Activated CD8-positive, alpha-beta memory T cell treated with anti-CD3 and anti-CD28 coated beads for 36 hours (primary cell): ENCODE measurements around the gene ERC2. TPM values are rescaled to one million over a fixed set of nuclear protein-coding genes. Genes with fewer than 3 reads are reported as not detected.

Experiments used
- CTCF ChIA-PET: fragments of 350-600 bp; sonication (Branson Sonifier 250); formaldehyde crosslinking; loops from one replicate; lab custom pipeline; 2021; ENCODE audit warnings: antibody characterized with exemption; lab: Charles Lee
- POLR2A ChIA-PET: fragments of 350-600 bp; sonication (Branson Sonifier 250); formaldehyde crosslinking; loops from one replicate; lab custom pipeline; 2021; ENCODE audit warnings: antibody characterized with exemption; lab: Charles Lee
- total RNA-seq, 2 experiments: library from RNA; stranded (reverse); gene quantifications; one replicate each; pipeline ENCODE4 v1.2.3, GENCODE V29; 2021

The ERC2 gene
- total RNA-seq, 2 experiments from 2014 or later: not detected

GRCh38 chr3:56147354-56147753, 320.9 kb downstream of the ERC2 start:
- CTCF ChIA-PET: no interaction called here
- POLR2A ChIA-PET: no interaction called here

GRCh38 chr3:56145410-56145809, 322.9 kb downstream of the ERC2 start:
- POLR2A ChIA-PET: no interaction called here
- CTCF ChIA-PET: no interaction called here

- ChIA-PET CTCF (no interaction called here), POLR2A (no interaction called here)
Observed at GRCh38 chr3:56144805-56145204, 323.5 kb downstream of the ERC2 start.

GRCh38 chr3:56137415-56137814, 330.9 kb downstream of the ERC2 start:
- CTCF ChIA-PET: no interaction called here
- POLR2A ChIA-PET: no interaction called here

DNA sequence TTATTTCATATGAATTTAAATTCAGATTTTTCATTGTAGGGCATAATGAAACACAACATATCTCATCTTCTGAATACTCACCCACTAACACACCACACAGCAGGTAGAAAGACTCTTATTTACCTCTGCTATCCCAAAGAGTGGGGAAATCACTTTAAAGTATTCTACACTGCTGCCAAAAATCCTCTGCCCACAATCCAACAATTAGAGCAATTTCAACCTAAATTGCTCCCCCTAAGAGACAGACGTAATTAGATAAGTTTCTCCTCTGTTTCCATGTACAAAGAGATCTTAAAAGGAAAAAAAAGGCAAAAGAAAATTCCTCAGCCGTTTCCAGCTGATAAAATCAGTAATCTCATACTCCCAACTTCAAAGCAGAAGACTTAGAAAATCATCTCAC, 331.8 kb downstream of the ERC2 start:
- ChIA-PET POLR2A (no interaction called here), CTCF (no interaction called here)

GRCh38 chr3:56135941-56136340, 332.3 kb downstream of the ERC2 start:
- ChIA-PET POLR2A (no interaction called here), CTCF (no interaction called here)

- ChIA-PET CTCF (no interaction called here), POLR2A (no interaction called here)
Observed at GRCh38 chr3:56133423-56133822, 334.8 kb downstream of the ERC2 start.

DNA sequence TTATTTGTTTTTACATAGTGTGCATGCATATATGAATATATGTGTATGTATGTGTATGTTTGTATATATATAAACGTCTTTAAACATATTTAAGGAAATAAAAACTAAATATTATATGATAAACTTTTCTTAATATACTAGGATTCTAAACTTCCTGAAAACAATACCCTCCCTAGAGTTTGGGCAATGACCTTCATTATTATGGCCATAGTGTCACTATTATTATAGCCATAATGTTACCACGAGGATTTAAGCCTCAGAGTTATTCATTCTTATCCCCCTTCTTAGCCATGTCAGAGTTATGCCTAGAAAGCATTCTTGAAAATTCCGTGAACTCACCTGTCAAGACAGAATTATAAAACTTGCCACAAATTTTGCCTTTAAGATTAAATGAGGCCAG, 335.5 kb downstream of the ERC2 start:
- POLR2A ChIA-PET: no interaction called here
- CTCF ChIA-PET: no interaction called here

GRCh38 chr3:56131974-56132590, 336.2 kb downstream of the ERC2 start:
- CTCF ChIA-PET: no interaction called here

DNA sequence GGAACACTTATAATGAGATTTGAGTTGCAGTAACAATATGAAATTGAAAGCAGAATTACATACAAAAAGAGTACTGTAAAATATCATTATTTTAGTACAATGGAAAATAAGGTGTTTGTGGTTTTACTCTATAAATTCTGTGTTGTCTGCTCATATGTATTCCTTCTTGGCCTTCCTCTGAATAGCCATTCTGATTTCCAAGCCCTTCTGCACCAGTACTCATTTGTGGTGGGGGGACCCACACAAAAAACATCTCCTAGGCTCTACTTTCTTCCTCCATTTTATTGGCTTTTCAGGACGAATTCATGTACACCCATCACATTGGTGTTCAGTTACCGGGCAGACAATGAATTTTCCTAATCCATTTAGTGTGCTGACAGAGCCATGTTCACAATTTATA, 338.2 kb downstream of the ERC2 start:
- ChIA-PET CTCF (no interaction called here), POLR2A (no interaction called here)

More at GRCh38 chr3:56131974-56132590, 336.2 kb downstream of the ERC2 start:
- POLR2A ChIA-PET: no interaction called here

- CTCF ChIA-PET: interaction anchor here (0.7 kb wide), 1 partner anchor 76 kb away, joined by 3 read pairs; no protein-coding TSS in a partner anchor
- POLR2A ChIA-PET: no interaction called here
Observed at GRCh38 chr3:56126632-56127031, 341.6 kb downstream of the ERC2 start.

- ChIA-PET CTCF (no interaction called here), POLR2A (no interaction called here)
Observed at GRCh38 chr3:56125358-56126005, 342.8 kb downstream of the ERC2 start.

DNA sequence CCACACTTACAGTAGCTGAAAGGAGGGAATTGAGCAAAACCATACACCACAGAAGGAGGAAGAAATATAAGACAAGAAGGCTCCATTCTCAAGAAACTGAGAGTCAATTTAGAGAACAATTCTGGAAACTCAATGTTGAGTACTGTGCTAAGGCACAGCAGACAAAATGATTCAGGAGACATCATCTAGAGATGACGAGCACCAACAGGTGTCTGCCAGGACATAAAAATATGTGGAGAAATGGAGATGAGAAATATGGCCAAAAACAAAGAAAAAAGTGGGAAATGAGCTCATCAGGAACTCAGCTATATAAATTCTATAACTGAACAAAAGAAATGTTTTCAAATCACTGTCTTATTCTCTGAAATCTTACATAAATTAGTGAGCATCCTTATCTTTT, 343.7 kb downstream of the ERC2 start:
- POLR2A ChIA-PET: no interaction called here
- CTCF ChIA-PET: no interaction called here

DNA sequence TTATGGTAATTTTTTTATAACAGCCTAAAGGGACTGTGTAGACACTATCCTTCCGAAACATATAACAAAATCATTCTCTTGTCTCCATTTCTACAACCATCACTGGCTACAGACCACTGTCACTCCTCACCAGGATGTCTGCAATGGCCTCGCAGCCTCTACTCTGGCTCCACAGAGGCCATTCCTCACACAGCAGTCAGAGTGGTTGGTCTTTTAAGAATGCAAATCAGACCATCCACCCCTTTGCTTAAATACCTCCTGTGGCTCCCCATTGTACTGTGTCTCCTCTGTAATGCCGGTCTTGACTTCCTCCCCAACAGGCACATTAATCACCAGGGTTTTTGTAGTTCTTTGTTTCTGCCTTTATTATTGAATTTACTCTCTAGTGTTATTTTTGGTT, 344.8 kb downstream of the ERC2 start:
- POLR2A ChIA-PET: no interaction called here
- CTCF ChIA-PET: no interaction called here

DNA sequence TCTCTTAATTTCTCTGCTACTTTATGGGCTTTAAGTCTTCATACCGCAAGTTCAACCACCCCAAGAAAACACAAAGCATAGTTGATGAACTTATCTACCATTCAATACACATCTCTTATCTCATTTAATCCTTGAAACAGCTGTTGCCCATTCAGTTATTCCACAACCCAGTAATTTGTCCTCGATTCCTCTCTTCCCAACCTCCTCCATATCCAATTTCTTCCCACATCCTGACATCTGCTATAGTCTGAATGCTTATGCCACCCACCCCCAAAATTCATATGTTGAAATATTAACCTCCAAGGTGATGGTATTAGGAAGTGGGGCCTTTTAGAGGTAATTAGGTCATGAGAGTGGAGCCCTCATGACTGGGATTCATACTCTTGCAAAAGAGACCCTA, 345.4 kb downstream of the ERC2 start:
- ChIA-PET CTCF (no interaction called here), POLR2A (no interaction called here)

DNA sequence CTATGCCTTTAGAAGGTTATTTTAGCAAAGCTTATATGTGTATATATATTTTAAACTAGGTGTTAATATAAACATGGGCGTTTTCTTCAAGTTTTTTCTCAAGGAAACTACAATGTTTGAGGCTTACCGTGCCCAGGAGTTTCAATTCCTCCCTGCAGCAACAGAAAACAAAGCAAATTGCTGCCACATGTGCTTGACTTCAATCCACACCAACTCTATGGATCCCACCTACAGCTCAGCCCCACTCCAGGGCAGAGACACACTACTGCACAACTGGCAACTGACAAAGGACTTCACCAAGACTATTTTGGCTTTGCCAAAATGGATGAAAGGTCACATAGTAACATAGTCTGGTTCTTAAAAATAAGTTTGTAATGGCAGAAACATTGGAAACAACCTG, 346.6 kb downstream of the ERC2 start:
- ChIA-PET CTCF (no interaction called here), POLR2A (no interaction called here)

DNA sequence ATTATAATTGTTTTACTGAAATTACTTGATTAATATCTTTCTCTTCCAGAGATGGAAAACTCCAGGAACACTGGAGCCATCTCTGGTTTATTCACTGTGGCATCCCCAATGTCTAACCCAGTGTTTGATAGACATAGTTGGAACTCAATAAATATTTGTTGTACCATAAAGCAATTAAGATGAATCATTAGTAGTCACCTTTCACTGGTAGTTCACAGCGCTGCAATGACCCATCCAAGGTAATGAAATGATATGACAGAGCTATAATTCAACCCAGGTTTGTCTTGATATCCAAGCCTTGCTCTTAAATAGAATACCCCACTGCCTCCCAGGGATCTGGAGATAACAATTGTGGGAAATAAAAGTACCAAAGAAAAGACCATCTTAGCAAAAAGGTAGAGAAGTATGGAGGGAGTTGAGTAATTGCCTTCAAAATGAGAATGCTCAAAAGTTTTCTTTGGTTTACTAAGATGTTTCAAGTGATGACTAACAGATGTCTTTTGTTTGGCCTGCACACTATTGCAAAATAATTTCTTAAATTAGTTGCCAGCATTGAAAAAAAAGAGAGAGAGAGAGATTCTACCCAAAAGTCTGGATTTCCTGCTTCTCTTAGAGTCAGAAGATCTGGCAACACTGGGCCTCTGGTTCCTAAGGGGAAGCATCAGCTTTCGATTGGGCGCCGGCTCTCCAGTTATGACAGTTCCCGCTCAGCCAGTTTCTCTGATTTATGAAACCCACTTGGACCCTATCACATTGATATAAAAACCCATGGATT, 348.5 kb downstream of the ERC2 start:
- ChIA-PET POLR2A (no interaction called here), CTCF (no interaction called here)

GRCh38 chr3:56118968-56119367, 349.3 kb downstream of the ERC2 start:
- ChIA-PET POLR2A (no interaction called here), CTCF (no interaction called here)

GRCh38 chr3:56115698-56116097, 352.6 kb downstream of the ERC2 start:
- ChIA-PET POLR2A (no interaction called here), CTCF (no interaction called here)

DNA sequence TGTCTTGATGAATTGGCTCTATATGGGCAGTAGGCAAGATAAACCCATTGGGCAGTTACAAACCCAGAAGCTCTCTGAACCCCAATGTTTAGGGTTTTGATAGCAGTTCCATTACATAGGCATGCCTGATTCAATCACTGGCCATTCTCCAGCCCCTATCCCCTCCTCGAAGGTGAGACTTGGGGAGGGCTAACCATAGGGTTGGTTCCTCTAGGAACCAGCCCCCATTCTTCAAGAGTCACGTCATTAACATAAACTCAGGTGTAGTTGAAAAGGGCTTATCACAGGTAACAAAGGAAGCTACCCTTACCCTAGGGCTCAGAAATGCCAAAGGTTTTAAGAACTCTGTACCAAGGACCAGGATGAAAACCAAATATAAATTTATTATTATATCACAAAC, 353.1 kb downstream of the ERC2 start:
- POLR2A ChIA-PET: no interaction called here
- CTCF ChIA-PET: no interaction called here

DNA sequence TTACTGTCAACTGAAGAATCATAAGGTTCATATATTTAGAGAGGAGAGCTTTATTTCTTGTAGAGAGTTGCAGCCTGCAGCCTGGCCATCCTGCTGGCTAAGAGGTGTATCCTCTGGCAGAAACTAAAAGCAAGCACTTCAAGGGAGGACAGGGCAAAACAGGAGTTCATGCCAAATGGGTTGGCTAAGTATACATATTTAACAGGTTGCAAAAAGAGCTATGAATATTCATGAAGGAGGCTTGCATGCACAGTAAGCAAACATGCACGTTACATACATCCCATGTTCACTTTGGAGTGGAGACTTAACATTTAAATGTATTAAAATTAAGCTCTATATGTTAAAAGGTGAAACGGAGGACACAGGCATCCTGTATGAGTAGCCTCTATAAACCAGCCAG, 354.4 kb downstream of the ERC2 start:
- ChIA-PET POLR2A (no interaction called here), CTCF (no interaction called here)
